ENCODE results near the gene PHC2.
"Not testable (repeated sequence)": the region's sequence is repeated elsewhere in the genome, so short reads cannot be mapped to it uniquely, and the experiment has no call there.

The PHC2 gene

GRCh38 chr1:33294071-33295010 lies 136.6 kb downstream of the PHC2 start:
- DNase-seq (ENCODE audit: low spot score) = no peak

- DNase-seq (ENCODE audit: low spot score) = no peak
Measured at GRCh38 chr1:33292726-33293340, 138.1 kb downstream of the PHC2 start.

GRCh38 chr1:33290615-33291014 lies 140.3 kb downstream of the PHC2 start:
- not testable (repeated sequence) for DNase-seq (ENCODE audit: low spot score)

GRCh38 chr1:33289858-33290154 lies 141.1 kb downstream of the PHC2 start:
- DNase-seq (ENCODE audit: low spot score) = no peak

GRCh38 chr1:33288976-33289857 lies 141.7 kb downstream of the PHC2 start:
- DNase-seq (ENCODE audit: low spot score) = no peak

GRCh38 chr1:33287317-33287716 lies 143.6 kb downstream of the PHC2 start:
- no peak for DNase-seq (ENCODE audit: low spot score)

GRCh38 chr1:33286451-33287185 lies 144.3 kb downstream of the PHC2 start:
- peak; percentile 39 for DNase-seq (ENCODE audit: low spot score)

- DNase-seq (ENCODE audit: low spot score) = no peak
Measured at GRCh38 chr1:33284049-33284448, 146.8 kb downstream of the PHC2 start.

- no peak for DNase-seq (ENCODE audit: low spot score)
Measured at GRCh38 chr1:33282791-33283190, 148.1 kb downstream of the PHC2 start.

GRCh38 chr1:33281554-33282303 lies 149.2 kb downstream of the PHC2 start:
- no peak for DNase-seq (ENCODE audit: low spot score)

GRCh38 chr1:33280091-33280661 lies 150.7 kb downstream of the PHC2 start:
- no peak for DNase-seq (ENCODE audit: low spot score)

GRCh38 chr1:33277488-33278084 lies 153.3 kb downstream of the PHC2 start:
- DNase-seq (ENCODE audit: low spot score) = no peak

GRCh38 chr1:33276573-33277298 lies 154.2 kb downstream of the PHC2 start:
- no peak for DNase-seq (ENCODE audit: low spot score)

GRCh38 chr1:33275706-33276572 lies 155.0 kb downstream of the PHC2 start:
- no peak for DNase-seq (ENCODE audit: low spot score)

- DNase-seq (ENCODE audit: low spot score) = no peak
Measured at GRCh38 chr1:33275195-33275594, 155.7 kb downstream of the PHC2 start.

- no peak for DNase-seq (ENCODE audit: low spot score)
Measured at GRCh38 chr1:33274446-33274845, 156.4 kb downstream of the PHC2 start.

- no peak for DNase-seq (ENCODE audit: low spot score)
Measured at GRCh38 chr1:33273961-33274371, 156.9 kb downstream of the PHC2 start.
